Endothelial cell of umbilical vein (primary cell): Measurements from ENCODE around the gene CASP4.

ENCODE experiments used
- CTCF ChIP-seq, 2 donors: IDR thresholded peaks; 1 replicate in 1 of 2; 2 replicates in 1 of 2; pipeline ENCODE4 v1.5.1; 2011; ENCODE audit warnings: low read length in 2 of 2, mild to moderate bottlenecking in 2 of 2, moderate library complexity in 2 of 2, control low read depth in 1 of 2, inconsistent platforms in 1 of 2, low read depth in 1 of 2; ENCODE audit not compliant: insufficient read depth in 1 of 2; ENCODE audit errors: extremely low read depth in 1 of 2
- POLR2A ChIP-seq: IDR thresholded peaks from 2 replicates; pipeline ENCODE4 v1.6.1; 2012; ENCODE audit warnings: low read depth, mild to moderate bottlenecking, control low read depth, low read length
- POLR2AphosphoS5 ChIP-seq: IDR thresholded peaks from 2 replicates; pipeline ENCODE4 v1.6.1; 2012; ENCODE audit warnings: low read depth, mild to moderate bottlenecking, control low read depth, low read length, moderate library complexity; ENCODE audit not compliant: insufficient read depth

- TF ChIP-seq POLR2A (no peak), POLR2AphosphoS5 (no peak), CTCF (IDR thresholded peaks at IDR 0.05; ENCODE audit: extremely low read depth in 1 of 2, insufficient read depth in 1 of 2, low read depth in 1 of 2, low read length in 2 of 2) (no peak)
Measured at GRCh38 chr11:105003151-105003550, 34.8 kb upstream of the CASP4 start.
